IPS-18a (cell line): ENCODE measurements around the gene MGMT.

Experiments
- H3K27ac ChIP-seq: one replicate; pipeline ENCODE4 v1.5.1; 2013; ENCODE audit warnings: low read length
- H3K27me3 ChIP-seq: one replicate; pipeline ENCODE4 v1.6.1; 2013; ENCODE audit warnings: mild to moderate bottlenecking, low read length; ENCODE audit not compliant: control insufficient read depth, insufficient read depth
- H3K36me3 ChIP-seq: one replicate; pipeline ENCODE4 v1.6.1; 2013; ENCODE audit warnings: low read depth, low read length; ENCODE audit not compliant: control insufficient read depth
- H3K4me1 ChIP-seq: one replicate; pipeline ENCODE4 v1.6.1; 2013; ENCODE audit warnings: low read depth, low read length; ENCODE audit not compliant: control insufficient read depth
- H3K4me3 ChIP-seq: one replicate; pipeline ENCODE4 v1.5.1; 2013; ENCODE audit warnings: low read length
- H3K9ac ChIP-seq: one replicate; pipeline ENCODE4 v1.6.1; 2013; ENCODE audit warnings: mild to moderate bottlenecking, low read length, moderate library complexity
- H3K9me3 ChIP-seq: one replicate; pipeline ENCODE4 v1.6.1; 2013; ENCODE audit warnings: low read depth, low read length; ENCODE audit not compliant: control insufficient read depth

Gene MGMT

GRCh38 chr10:129716211-129716681, 249.2 kb downstream of the MGMT start:
- Histone ChIP-seq H3K4me1 (peaks cover 9% of the 10 kb centered on the region), H3K9me3 (no peaks in the 10 kb centered on the region), H3K27ac (no peak overlapping the region), H3K36me3 (no peaks in the 10 kb centered on the region), H3K9ac (no peak overlapping the region), H3K27me3 (no peaks in the 10 kb centered on the region), H3K4me3 (no peak overlapping the region)

DNA sequence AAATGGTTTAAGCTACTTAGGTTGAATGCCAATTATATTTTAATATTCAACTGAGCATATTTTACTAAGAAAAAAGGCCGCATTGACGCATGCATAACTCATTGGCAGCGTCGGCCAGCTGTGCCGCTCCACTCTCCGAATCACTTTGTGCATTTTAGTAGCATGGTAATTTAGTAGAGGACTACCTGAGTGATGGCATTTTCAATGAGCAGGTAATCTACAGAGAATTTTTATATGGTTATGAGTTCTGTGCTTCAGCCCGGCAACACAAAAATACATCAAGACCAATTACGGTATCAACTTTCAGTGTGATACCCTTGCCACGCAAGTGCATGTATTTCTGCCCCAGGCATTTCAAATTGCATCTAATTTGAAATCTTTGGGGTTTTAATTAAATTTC, 249.8 kb downstream of the MGMT start:
- Histone ChIP-seq H3K4me3 (no peak overlapping the region), H3K27me3 (no peaks in the 10 kb centered on the region), H3K9me3 (no peaks in the 10 kb centered on the region), H3K27ac (no peak overlapping the region), H3K9ac (no peak overlapping the region), H3K36me3 (no peaks in the 10 kb centered on the region), H3K4me1 (peaks cover 4% of the 10 kb centered on the region)

- Histone ChIP-seq H3K4me1 (no peaks in the 10 kb centered on the region), H3K4me3 (no peak overlapping the region), H3K9me3 (no peaks in the 10 kb centered on the region), H3K36me3 (no peaks in the 10 kb centered on the region), H3K27me3 (no peaks in the 10 kb centered on the region), H3K9ac (no peak overlapping the region), H3K27ac (no peak overlapping the region)
Measured at GRCh38 chr10:129717816-129718547, 250.9 kb downstream of the MGMT start.

DNA sequence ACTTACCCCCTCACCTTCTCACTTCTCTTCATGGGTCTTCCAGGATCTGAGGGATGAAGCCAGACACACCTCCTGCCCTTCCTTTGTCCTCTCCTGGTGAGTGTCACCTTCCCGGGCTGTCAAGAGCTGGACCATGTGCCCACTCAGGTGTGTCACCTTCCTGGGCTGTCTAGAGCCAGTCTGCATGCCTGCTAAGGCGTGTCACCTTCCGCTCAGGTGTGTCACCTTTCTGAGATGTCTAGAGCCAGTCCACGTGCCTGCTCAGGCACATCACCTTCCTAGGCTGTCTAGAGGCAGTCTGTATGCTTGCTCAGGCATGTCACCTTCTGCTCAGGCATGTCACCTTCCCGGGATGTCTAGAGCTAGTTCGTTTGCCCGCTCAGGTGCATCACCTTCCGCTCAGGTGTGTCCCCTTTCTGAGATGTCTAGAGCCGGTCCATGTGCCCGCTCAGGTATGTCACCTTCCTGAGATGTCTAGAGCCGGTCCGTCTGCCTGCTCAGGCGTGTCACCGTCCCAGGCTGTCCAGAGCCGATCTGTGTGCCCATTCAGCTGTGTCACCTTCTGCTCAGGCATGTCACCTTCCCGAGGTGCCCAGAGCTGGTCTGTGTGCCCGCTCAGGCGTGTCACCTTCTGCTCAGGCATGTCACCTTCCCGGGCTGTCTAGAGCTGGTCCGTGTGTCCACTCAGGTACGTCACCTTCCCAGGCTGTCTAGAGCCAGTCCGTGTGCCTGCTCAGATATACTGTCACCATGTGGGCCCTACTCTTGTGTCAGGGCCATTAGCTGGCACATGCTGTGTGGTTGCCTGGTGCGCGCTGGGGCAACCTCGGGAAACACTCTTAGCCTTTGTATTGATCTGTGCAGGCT, 251.7 kb downstream of the MGMT start:
- Histone ChIP-seq H3K4me3 (no peak overlapping the region), H3K4me1 (no peaks in the 10 kb centered on the region), H3K27ac (no peak overlapping the region), H3K27me3 (no peaks in the 10 kb centered on the region), H3K9ac (no peak overlapping the region), H3K36me3 (no peaks in the 10 kb centered on the region), H3K9me3 (no peaks in the 10 kb centered on the region)

GRCh38 chr10:129719415-129719739, 252.3 kb downstream of the MGMT start:
- H3K4me1 ChIP-seq, result no peaks in the 10 kb centered on the region

DNA sequence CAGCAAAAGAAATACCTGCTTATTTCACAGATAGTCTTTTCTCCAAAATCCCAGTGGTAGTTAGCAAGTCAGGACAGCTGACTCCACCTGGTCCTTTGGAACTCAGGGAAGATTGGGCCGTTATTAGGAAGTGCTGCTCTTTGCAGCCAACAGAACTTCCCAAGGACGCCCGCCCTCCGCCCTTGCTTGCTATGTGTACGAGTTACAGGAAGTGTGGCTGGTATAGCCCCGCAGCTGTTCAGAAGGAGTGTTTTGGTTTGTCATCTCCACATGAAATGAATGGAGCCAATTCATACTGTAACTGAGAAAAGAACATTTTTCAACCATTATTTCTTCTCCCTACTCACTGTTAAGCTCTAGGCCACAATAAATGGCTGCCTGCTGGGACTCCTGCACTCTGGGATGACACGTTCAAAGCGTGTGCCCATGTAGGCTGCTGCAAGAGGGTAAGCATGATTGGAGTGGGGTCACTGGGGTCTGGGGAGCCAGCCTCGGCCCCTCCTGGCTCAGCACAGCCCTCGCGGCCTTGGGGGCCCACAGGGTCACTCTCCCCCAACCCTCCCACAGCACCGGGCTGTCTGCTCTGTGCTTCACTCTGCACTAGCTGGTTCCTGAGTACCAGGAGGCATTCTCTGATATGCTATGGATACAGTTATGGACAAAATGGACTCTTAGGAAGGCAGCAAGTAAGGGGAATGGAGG, 253.0 kb downstream of the MGMT start:
- no peaks in the 10 kb centered on the region for H3K36me3 ChIP-seq
- no peak overlapping the region for H3K9ac ChIP-seq
- H3K27ac ChIP-seq, result no peak overlapping the region
- no peaks in the 10 kb centered on the region for H3K9me3 ChIP-seq
- no peaks in the 10 kb centered on the region for H3K27me3 ChIP-seq
- H3K4me3 ChIP-seq, result no peak overlapping the region
- H3K4me1 ChIP-seq, result no peaks in the 10 kb centered on the region

More at GRCh38 chr10:129719415-129719739, 252.3 kb downstream of the MGMT start:
- no peaks in the 10 kb centered on the region for H3K27me3 ChIP-seq
- no peak overlapping the region for H3K4me3 ChIP-seq
- H3K27ac ChIP-seq, result no peak overlapping the region
- no peaks in the 10 kb centered on the region for H3K36me3 ChIP-seq
- no peaks in the 10 kb centered on the region for H3K9me3 ChIP-seq
- no peak overlapping the region for H3K9ac ChIP-seq

- Histone ChIP-seq H3K36me3 (no peaks in the 10 kb centered on the region), H3K27ac (no peak overlapping the region), H3K27me3 (no peaks in the 10 kb centered on the region), H3K9me3 (no peaks in the 10 kb centered on the region), H3K9ac (no peak overlapping the region), H3K4me3 (no peak overlapping the region), H3K4me1 (no peaks in the 10 kb centered on the region)
Measured at GRCh38 chr10:129725011-129725410, 258.0 kb downstream of the MGMT start.

DNA sequence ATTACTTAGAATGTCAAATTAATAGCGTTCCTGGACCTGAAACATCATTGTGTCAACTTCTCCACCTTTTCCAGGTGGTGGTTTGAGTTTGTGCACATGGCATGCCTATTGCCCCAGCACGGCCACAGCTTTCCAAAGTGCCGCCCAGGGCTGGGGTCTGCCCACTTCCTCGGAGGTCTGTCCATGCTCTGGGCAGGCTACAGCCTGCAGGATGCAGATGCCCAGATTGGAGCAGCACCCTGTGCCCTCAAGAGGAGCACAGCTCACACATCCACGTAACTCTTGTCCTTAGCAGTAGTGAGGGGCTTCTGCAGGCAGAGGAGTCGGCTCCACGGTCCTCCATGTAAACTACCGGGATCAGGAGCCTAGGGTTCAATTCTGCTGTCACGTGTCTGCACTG, 258.4 kb downstream of the MGMT start:
- Histone ChIP-seq H3K4me1 (peaks cover 4% of the 10 kb centered on the region), H3K9ac (no peak overlapping the region), H3K9me3 (no peaks in the 10 kb centered on the region), H3K4me3 (no peak overlapping the region), H3K27me3 (no peaks in the 10 kb centered on the region), H3K27ac (no peak overlapping the region), H3K36me3 (no peaks in the 10 kb centered on the region)

- Histone ChIP-seq H3K36me3 (no peaks in the 10 kb centered on the region), H3K27me3 (no peaks in the 10 kb centered on the region)
Measured at GRCh38 chr10:129725890-129726631, 259.0 kb downstream of the MGMT start.

DNA sequence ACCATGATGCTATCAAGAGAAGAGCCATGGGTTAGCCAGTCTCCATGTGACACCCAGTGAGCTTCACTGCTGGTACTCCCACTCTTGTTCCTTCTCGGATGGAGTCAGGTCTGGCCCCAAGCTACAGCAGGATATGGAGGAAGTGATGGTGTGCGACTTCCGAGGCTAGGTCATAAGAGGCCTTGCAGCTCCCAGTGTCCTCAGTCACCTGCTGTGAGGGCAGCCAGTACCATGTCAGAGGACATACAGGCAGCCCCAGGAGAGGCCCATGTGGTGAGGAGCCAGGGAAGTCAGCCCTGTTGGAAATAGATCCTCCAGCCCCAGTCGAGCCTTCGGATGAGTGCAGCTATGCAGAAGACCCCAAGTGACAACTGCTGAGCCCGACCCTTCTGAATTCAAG, 260.0 kb downstream of the MGMT start:
- Histone ChIP-seq H3K4me3 (no peak overlapping the region), H3K4me1 (peaks cover 11% of the 10 kb centered on the region), H3K27me3 (no peaks in the 10 kb centered on the region), H3K9ac (no peak overlapping the region), H3K27ac (no peak overlapping the region), H3K9me3 (no peaks in the 10 kb centered on the region), H3K36me3 (no peaks in the 10 kb centered on the region)

More at GRCh38 chr10:129725890-129726631, 259.0 kb downstream of the MGMT start:
- Histone ChIP-seq H3K27ac (no peak overlapping the region), H3K9ac (no peak overlapping the region), H3K4me3 (no peak overlapping the region), H3K9me3 (no peaks in the 10 kb centered on the region), H3K4me1 (peaks cover 10% of the 10 kb centered on the region)

DNA sequence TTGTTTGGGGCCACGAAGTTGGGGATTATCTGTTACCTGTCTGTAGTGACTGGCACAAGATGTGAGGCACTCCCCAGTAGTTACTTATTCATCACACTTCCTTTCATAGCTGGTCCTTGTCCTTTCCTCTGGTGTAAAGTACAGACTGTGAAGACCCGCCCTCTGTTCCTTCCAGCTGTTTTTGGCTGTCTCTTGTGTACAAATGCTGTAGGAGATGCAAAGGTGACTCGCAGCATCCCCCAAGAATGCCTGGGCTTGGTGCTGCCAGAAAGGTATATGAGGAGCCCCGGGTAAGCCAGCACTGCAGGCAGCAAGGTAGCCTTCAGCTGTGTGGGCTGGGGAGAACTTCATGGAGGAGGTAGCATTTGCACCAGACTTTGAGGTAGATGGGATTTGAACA, 260.5 kb downstream of the MGMT start:
- Histone ChIP-seq H3K9me3 (no peaks in the 10 kb centered on the region), H3K36me3 (no peaks in the 10 kb centered on the region), H3K4me3 (no peak overlapping the region), H3K27ac (no peak overlapping the region), H3K4me1 (peaks cover 11% of the 10 kb centered on the region), H3K27me3 (no peaks in the 10 kb centered on the region), H3K9ac (no peak overlapping the region)
